ENCODE measurements around the gene PRCP. TPM values are rescaled to one million over a fixed set of nuclear protein-coding genes. Genes with fewer than 3 reads are reported as not detected.

Gene PRCP
- total and polyA plus RNA-seq, 4 donors, result 25.4 to 126 (median 46.6) TPM

DNA sequence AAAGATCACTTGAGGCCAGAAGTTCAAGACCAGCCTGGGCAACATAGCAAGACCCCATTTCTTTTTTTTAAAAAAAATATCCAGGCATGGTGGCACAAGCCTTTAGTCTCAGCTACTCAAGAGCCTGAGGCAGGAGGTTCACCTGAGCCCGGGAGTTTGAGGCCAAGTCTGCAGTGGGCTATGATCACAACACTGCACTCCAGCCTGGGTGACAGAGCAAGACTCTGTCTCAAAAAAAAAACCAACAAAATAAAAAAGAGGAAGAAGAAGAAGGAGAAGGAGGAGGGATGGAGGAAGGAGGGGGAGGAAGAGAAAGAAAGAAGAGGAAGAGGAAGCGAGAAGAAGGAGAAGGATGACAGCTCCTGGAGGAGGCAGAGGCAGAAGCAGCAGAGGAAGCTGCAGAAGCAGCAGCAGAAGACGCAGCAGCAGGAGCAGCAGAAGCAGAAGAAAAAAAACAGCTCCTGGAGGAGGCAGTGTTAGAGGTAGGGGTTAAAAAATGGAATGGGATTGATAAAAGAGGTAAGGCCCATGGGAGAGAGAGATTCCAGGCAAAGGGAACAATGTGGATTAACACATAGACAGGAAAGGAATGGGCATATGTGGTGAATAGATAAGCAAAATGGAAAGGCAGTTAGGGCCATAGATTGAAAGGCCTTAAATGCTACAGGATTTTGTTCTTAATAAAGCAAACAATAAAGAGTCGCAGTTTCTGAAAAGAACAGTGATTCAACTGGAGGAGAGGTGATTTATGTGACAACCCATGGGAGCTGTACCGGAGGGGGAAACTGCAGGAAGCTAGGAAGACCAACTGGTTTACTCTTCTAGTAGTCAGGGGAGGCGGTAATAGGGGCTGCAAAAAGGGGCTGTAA is 10.9 kb downstream of the PRCP start:
- no peaks in the 10 kb centered on the region for H3K36me3 ChIP-seq (ENCODE audit: control insufficient read depth in 4 of 4, insufficient read depth in 4 of 4, low read length in 4 of 4)
- no peak for ATAC-seq (ENCODE audit: insufficient read depth, low FRiP score)
- no peak overlapping the region for H3K27ac ChIP-seq (ENCODE audit: low read depth in 1 of 2, low read length in 1 of 2)
- no peak for TF ChIP-seq CTCF (IDR thresholded peaks at IDR 0.05; ENCODE audit: control extremely low read depth, extremely low read depth)
- H3K4me3 ChIP-seq, result no peak overlapping the region
- peak in 1 of 3 donors; percentile 19 for DNase-seq
- WGBS, 2 donors, result 30 to 52% methylated on average over 6 of the region's 6 CpGs
- H3K4me1 ChIP-seq (ENCODE audit: control insufficient read depth in 5 of 5, insufficient read depth in 5 of 5, low read length in 5 of 5), result peaks cover 0 to 13% (median 0%) of the 10 kb centered on the region in 5 donors
- no peaks in the 10 kb centered on the region for H3K9me3 ChIP-seq (ENCODE audit: control insufficient read depth in 4 of 4, insufficient read depth in 3 of 4, low read length in 3 of 4)
- no peak overlapping the region for H3K9ac ChIP-seq (ENCODE audit: insufficient read depth in 1 of 2, low read length in 2 of 2)
- H3K27me3 ChIP-seq (ENCODE audit: control insufficient read depth in 3 of 3, insufficient read depth in 3 of 3, low read length in 2 of 3), result no peaks in the 10 kb centered on the region

GRCh38 chr11:82883853-82884252 is 16.4 kb downstream of the PRCP start:
- DNase-seq, result peak in 2 of 3 donors; percentile 47 to 56
- Histone ChIP-seq H3K4me1 (ENCODE audit: control insufficient read depth in 5 of 5, insufficient read depth in 5 of 5, low read length in 5 of 5) (peaks cover 0 to 13% (median 0%) of the 10 kb centered on the region in 5 donors), H3K27me3 (ENCODE audit: control insufficient read depth in 3 of 3, insufficient read depth in 3 of 3, low read length in 2 of 3) (no peaks in the 10 kb centered on the region), H3K9ac (ENCODE audit: insufficient read depth in 1 of 2, low read length in 2 of 2) (no peak overlapping the region), H3K36me3 (ENCODE audit: control insufficient read depth in 4 of 4, insufficient read depth in 4 of 4, low read length in 4 of 4) (peaks cover 0 to 2% (median under 1%) of the 10 kb centered on the region in 4 donors), H3K4me3 (no peak overlapping the region), H3K27ac (ENCODE audit: low read depth in 1 of 2, low read length in 1 of 2) (no peak overlapping the region), H3K9me3 (ENCODE audit: control insufficient read depth in 4 of 4, insufficient read depth in 3 of 4, low read length in 3 of 4) (peaks cover 0 to 7% (median 1%) of the 10 kb centered on the region in 4 donors)
- 27 to 41% methylated on average over 3 of the region's 3 CpGs for WGBS, 2 donors
- peak; percentile 58 for ATAC-seq (ENCODE audit: insufficient read depth, low FRiP score)
- no peak for TF ChIP-seq CTCF (IDR thresholded peaks at IDR 0.05; ENCODE audit: control extremely low read depth, extremely low read depth)

GRCh38 chr11:82874646-82875523 is 25.3 kb downstream of the PRCP start:
- WGBS, 2 donors, result 94 to 96% methylated on average over 4 of the region's 4 CpGs
- Histone ChIP-seq H3K4me1 (ENCODE audit: control insufficient read depth in 5 of 5, insufficient read depth in 5 of 5, low read length in 5 of 5) (peaks cover 0 to 3% (median 0%) of the 10 kb centered on the region in 5 donors), H3K9ac (ENCODE audit: insufficient read depth in 1 of 2, low read length in 2 of 2) (no peak overlapping the region), H3K9me3 (ENCODE audit: control insufficient read depth in 4 of 4, insufficient read depth in 3 of 4, low read length in 3 of 4) (peaks cover 0 to 2% (median 0%) of the 10 kb centered on the region in 4 donors), H3K27ac (ENCODE audit: low read depth in 1 of 2, low read length in 1 of 2) (no peak overlapping the region), H3K4me3 (no peak overlapping the region), H3K27me3 (ENCODE audit: control insufficient read depth in 3 of 3, insufficient read depth in 3 of 3, low read length in 2 of 3) (no peaks in the 10 kb centered on the region), H3K36me3 (ENCODE audit: control insufficient read depth in 4 of 4, insufficient read depth in 4 of 4, low read length in 4 of 4) (peaks cover 0 to 1% (median 0%) of the 10 kb centered on the region in 4 donors)
- no peak for TF ChIP-seq CTCF (IDR thresholded peaks at IDR 0.05; ENCODE audit: control extremely low read depth, extremely low read depth)
- DNase-seq (no peak), ATAC-seq (ENCODE audit: insufficient read depth, low FRiP score) (no peak)

All from lung (tissue), 12 donors.